Thyroid gland (tissue), 4 donors: Measurements from ENCODE around the gene MOCOS. TPM values are rescaled to one million over a fixed set of nuclear protein-coding genes. Genes with fewer than 3 reads are reported as not detected.
A peak's percentile ranks its signal among the peaks of the same experiment; 100 is the strongest.

Source experiments
- DNase-seq, 2 donors: peaks; one replicate each; pipeline ENCODE4 v3.0.0-alpha.2; 2019
- H3K27ac ChIP-seq, 3 donors: fragments of 200-600 bp; sonication (generic); 1 replicate in 2 of 3; 2 replicates in 1 of 3; pipeline ENCODE4 v1.5.1; 2016 to 2019; ENCODE audit warnings: mild to moderate bottlenecking in 1 of 3, moderate library complexity in 1 of 3
- H3K27me3 ChIP-seq: fragments of 200-600 bp; sonication (generic); one replicate; pipeline ENCODE4 v1.5.1; 2019
- H3K36me3 ChIP-seq, 2 donors: fragments of 200-600 bp; sonication (generic); one replicate each; pipeline ENCODE4 v1.5.1; 2016 to 2019
- H3K4me1 ChIP-seq, 2 donors: fragments of 200-600 bp; sonication (generic); one replicate each; pipeline ENCODE4 v1.5.1; 2017 to 2019
- H3K4me3 ChIP-seq, 3 donors: fragments of 200-600 bp; sonication (generic); replicated peaks in 1 of 3; 1 replicate in 2 of 3; 2 replicates in 1 of 3; pipeline ENCODE4 v1.5.1; 2016; ENCODE audit warnings: mild to moderate bottlenecking in 1 of 3
- H3K9me3 ChIP-seq: fragments of 200-600 bp; sonication (generic); one replicate; pipeline ENCODE4 v1.5.1; 2017
- CTCF ChIP-seq, 6 experiments: fragments of 200-600 bp in 3 of 6; fragments of 450-650 bp in 3 of 6; sonication (generic) in 3 of 6; IDR thresholded peaks; one replicate each; pipeline ENCODE4 v1.5.1; 2016 to 2019; ENCODE audit warnings: antibody characterized with exemption in 6 of 6, mild to moderate bottlenecking in 2 of 6, inconsistent platforms in 1 of 6, moderate library complexity in 1 of 6
- POLR2A ChIP-seq, 2 donors: fragments of 450-650 bp; IDR thresholded peaks; one replicate each; pipeline ENCODE4 v1.6.1; 2017; ENCODE audit warnings: antibody characterized with exemption in 2 of 2, mild to moderate bottlenecking in 2 of 2, moderate library complexity in 1 of 2
- WGBS, 2 donors: methylation state at CpG; one replicate each; pipeline ENCODE4 v1.1.5; 2017; 5-methylcytosine and 5-hydroxymethylcytosine counted together
- intact Hi-C: fragments of 100-400 bp; cut with DNase I; formaldehyde crosslinking; loops from one replicate; pipeline ENCODE4 v1.15.1; 2023
- total RNA-seq, 4 donors: library from RNA; depleted of rRNA; stranded (reverse); fragments of >200 nt; gene quantifications; one replicate each; pipeline ENCODE4 v1.2.3, GENCODE V29; 2016

The MOCOS gene
- total RNA-seq, 4 donors from 2014 or later = 0.45 to 1.0 (median 0.75) TPM

GRCh38 chr18:36264283-36264682, 77.0 kb downstream of the MOCOS start:
- intact Hi-C loops = no loop called here
- no peaks in the 10 kb centered on the region for H3K4me1 ChIP-seq
- 35% methylated on average over 8 of the region's 8 CpGs for WGBS, 2 donors

GRCh38 chr18:36265015-36265414, 77.7 kb downstream of the MOCOS start:
- H3K27ac ChIP-seq = no peak overlapping the region
- H3K9me3 ChIP-seq = no peaks in the 10 kb centered on the region
- no peak for DNase-seq
- 25 to 29% methylated on average over 5 of the region's 5 CpGs for WGBS, 2 donors
- H3K4me1 ChIP-seq = no peaks in the 10 kb centered on the region
- intact Hi-C loops = no loop called here
- no peak overlapping the region for H3K4me3 ChIP-seq
- TF ChIP-seq POLR2A (IDR thresholded peaks at IDR 0.05) (no peak), CTCF (IDR thresholded peaks at IDR 0.05) (no peak)
- H3K36me3 ChIP-seq = no peaks in the 10 kb centered on the region
- H3K27me3 ChIP-seq = no peaks in the 10 kb centered on the region

More at GRCh38 chr18:36264283-36264682, 77.0 kb downstream of the MOCOS start:
- Histone ChIP-seq H3K4me3 (no peak overlapping the region), H3K27ac (no peak overlapping the region), H3K36me3 (no peaks in the 10 kb centered on the region), H3K27me3 (no peaks in the 10 kb centered on the region), H3K9me3 (no peaks in the 10 kb centered on the region)
- peak; percentile 61 to 62 for DNase-seq
- TF ChIP-seq POLR2A (IDR thresholded peaks at IDR 0.05) (no peak), CTCF (IDR thresholded peaks at IDR 0.05) (no peak)

GRCh38 chr18:36269157-36269556, 81.9 kb downstream of the MOCOS start:
- no peak for DNase-seq
- intact Hi-C loops = no loop called here
- H3K36me3 ChIP-seq = no peaks in the 10 kb centered on the region
- no peaks in the 10 kb centered on the region for H3K27me3 ChIP-seq
- no peak for TF ChIP-seq POLR2A (IDR thresholded peaks at IDR 0.05)
- TF ChIP-seq CTCF (IDR thresholded peaks at IDR 0.05) = no peak
- H3K9me3 ChIP-seq = no peaks in the 10 kb centered on the region
- no peak overlapping the region for H3K27ac ChIP-seq
- H3K4me3 ChIP-seq = no peak overlapping the region
- WGBS, 2 donors = 87 to 94% methylated on average over 3 to 4 of the region's 4 CpGs
- no peaks in the 10 kb centered on the region for H3K4me1 ChIP-seq

GRCh38 chr18:36271153-36271552, 83.9 kb downstream of the MOCOS start:
- Histone ChIP-seq H3K9me3 (no peaks in the 10 kb centered on the region), H3K4me1 (no peaks in the 10 kb centered on the region), H3K27me3 (no peaks in the 10 kb centered on the region), H3K4me3 (no peak overlapping the region), H3K36me3 (no peaks in the 10 kb centered on the region), H3K27ac (no peak overlapping the region)
- TF ChIP-seq POLR2A (IDR thresholded peaks at IDR 0.05) (no peak), CTCF (IDR thresholded peaks at IDR 0.05) (no peak)
- DNase-seq = no peak
- intact Hi-C loops = no loop called here

GRCh38 chr18:36273347-36273746, 86.0 kb downstream of the MOCOS start:
- Histone ChIP-seq H3K9me3 (no peaks in the 10 kb centered on the region), H3K27me3 (peaks cover 4% of the 10 kb centered on the region), H3K4me3 (no peak overlapping the region), H3K36me3 (no peaks in the 10 kb centered on the region), H3K27ac (no peak overlapping the region), H3K4me1 (no peaks in the 10 kb centered on the region)
- intact Hi-C loops = no loop called here
- TF ChIP-seq POLR2A (IDR thresholded peaks at IDR 0.05) = no peak
- no peak for TF ChIP-seq CTCF (IDR thresholded peaks at IDR 0.05)
- WGBS, 2 donors = 93 to 95% methylated on average over 8 of the region's 8 CpGs
- DNase-seq = no peak
